ENCODE data around the gene GOLGA5. TPM values are rescaled to one million over a fixed set of nuclear protein-coding genes. Genes with fewer than 3 reads are reported as not detected.
"Not testable (repeated sequence)": the region's sequence is repeated elsewhere in the genome, so short reads cannot be mapped to it uniquely, and the experiment has no call there.

Gene GOLGA5
- total and polyA plus RNA-seq, 4 donors, result 28.1 to 38.6 (median 31.6) TPM

DNA sequence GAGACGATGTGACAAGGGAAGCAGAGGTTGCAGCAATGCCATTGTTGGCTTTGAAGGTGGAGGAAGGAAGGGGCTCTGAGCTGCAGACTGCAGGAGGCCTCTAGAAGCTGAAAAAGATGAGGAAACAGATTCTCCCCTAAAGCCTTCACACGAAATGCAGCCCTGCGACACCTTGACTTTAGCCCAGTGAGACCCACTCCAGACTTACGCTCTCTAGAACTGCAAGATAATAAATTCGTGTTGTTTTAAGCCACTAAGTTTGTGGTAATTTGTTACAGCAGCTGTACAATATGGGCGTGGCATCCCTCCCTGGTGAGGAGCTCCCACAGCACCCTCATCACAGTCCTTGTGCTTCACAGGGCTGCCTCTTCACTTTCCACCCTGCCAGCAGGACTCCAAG is 53.2 kb downstream of the GOLGA5 start:
- no peak overlapping the region for H3K27ac ChIP-seq (ENCODE audit: low read depth, low read length)
- 71% methylated on average over 3 of the region's 6 CpGs for WGBS (ENCODE audit: insufficient coverage)

DNA sequence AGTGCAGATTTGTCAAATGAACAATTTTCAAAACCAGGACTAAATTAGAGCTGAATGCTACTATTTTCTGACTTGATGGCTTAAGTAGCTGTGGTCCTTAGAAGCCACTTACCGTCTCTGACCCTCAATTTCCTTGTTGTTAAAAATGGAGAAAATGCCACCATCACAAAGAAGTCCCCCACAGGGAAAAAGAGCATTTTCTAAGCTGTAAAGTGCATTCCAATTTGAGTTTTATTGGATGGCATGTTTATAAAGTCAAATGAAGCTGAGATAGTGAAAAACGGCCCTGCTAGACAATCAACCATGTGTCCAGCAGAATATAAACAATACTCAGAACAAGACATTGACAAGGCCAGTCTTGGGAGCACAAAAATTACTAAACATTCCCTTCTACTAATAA is 53.6 kb downstream of the GOLGA5 start:
- Histone ChIP-seq H3K4me1 (ENCODE audit: control insufficient read depth, insufficient read depth, low read length) (no peaks in the 10 kb centered on the region), H3K9me3 (ENCODE audit: control insufficient read depth, insufficient read depth, low read length) (no peaks in the 10 kb centered on the region), H3K4me3 (ENCODE audit: low read depth, low read length) (no peak overlapping the region), H3K27ac (ENCODE audit: low read depth, low read length) (no peak overlapping the region), H3K36me3 (ENCODE audit: control insufficient read depth, insufficient read depth, low read length) (no peaks in the 10 kb centered on the region), H3K27me3 (ENCODE audit: control insufficient read depth, insufficient read depth, low read length) (no peaks in the 10 kb centered on the region)
- DNase-seq (ENCODE audit: low read depth in 4 of 6, low spot score in 6 of 6), result no peak
- 50% methylated on average over 1 of the region's 2 CpGs for WGBS (ENCODE audit: insufficient coverage)

More for the DNA sequence above, 53.2 kb downstream of the GOLGA5 start:
- no peak overlapping the region for H3K4me3 ChIP-seq (ENCODE audit: low read depth, low read length)
- H3K9me3 ChIP-seq (ENCODE audit: control insufficient read depth, insufficient read depth, low read length), result no peaks in the 10 kb centered on the region
- no peak for DNase-seq (ENCODE audit: low read depth in 4 of 6, low spot score in 6 of 6)
- no peaks in the 10 kb centered on the region for H3K27me3 ChIP-seq (ENCODE audit: control insufficient read depth, insufficient read depth, low read length)
- no peaks in the 10 kb centered on the region for H3K4me1 ChIP-seq (ENCODE audit: control insufficient read depth, insufficient read depth, low read length)
- H3K36me3 ChIP-seq (ENCODE audit: control insufficient read depth, insufficient read depth, low read length), result no peaks in the 10 kb centered on the region

DNA sequence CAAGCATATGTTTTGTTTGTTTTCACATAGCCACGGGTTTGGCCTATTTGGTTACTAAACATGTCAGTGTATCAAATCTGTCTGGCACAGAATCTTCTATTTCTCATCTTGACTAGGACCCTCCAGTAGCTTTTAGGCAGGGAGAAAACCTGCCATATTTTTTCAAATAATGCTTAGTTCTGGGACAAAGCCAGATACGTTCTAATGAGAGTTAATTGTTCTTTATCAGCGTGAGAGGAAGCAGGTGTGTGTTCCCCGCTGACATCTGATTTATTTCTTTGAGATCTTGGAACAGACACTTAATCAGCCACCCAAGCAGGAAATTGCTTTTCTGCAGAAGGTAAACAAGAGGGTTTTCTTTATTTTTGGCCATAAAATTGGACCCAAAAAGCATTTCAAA is 54.8 kb downstream of the GOLGA5 start:
- no peaks in the 10 kb centered on the region for H3K9me3 ChIP-seq (ENCODE audit: control insufficient read depth, insufficient read depth, low read length)
- H3K27ac ChIP-seq (ENCODE audit: low read depth, low read length), result no peak overlapping the region
- WGBS (ENCODE audit: insufficient coverage), result no CpG with 5 or more reads among the region's 4 CpGs
- H3K36me3 ChIP-seq (ENCODE audit: control insufficient read depth, insufficient read depth, low read length), result no peaks in the 10 kb centered on the region
- peak in 2 of 6 donors; percentile 69 to 76 for DNase-seq (ENCODE audit: low read depth in 4 of 6, low spot score in 6 of 6)
- no peaks in the 10 kb centered on the region for H3K27me3 ChIP-seq (ENCODE audit: control insufficient read depth, insufficient read depth, low read length)
- no peak overlapping the region for H3K4me3 ChIP-seq (ENCODE audit: low read depth, low read length)
- H3K4me1 ChIP-seq (ENCODE audit: control insufficient read depth, insufficient read depth, low read length), result no peaks in the 10 kb centered on the region

DNA sequence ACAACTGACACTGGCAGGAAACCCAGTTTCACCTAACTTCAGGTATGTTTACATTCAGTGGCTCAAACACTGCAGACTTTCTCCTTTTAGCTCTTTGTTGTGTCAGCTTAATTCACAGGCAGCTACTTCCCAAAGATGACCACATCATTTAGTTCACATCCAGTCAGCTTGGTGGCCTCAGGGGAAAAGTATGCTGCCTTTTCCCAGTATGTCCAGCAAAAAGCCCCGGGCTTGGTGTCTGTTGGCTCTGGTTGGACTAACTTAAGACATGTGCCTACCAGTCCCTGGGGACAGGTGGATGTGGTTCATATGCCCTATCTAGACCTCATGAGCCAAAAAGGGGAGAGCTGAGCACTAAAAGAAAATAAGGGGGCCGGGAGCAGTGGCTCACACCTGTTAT is 56.4 kb downstream of the GOLGA5 start:
- Histone ChIP-seq H3K27me3 (ENCODE audit: control insufficient read depth, insufficient read depth, low read length) (no peaks in the 10 kb centered on the region), H3K4me3 (ENCODE audit: low read depth, low read length) (no peak overlapping the region), H3K9me3 (ENCODE audit: control insufficient read depth, insufficient read depth, low read length) (no peaks in the 10 kb centered on the region), H3K36me3 (ENCODE audit: control insufficient read depth, insufficient read depth, low read length) (no peaks in the 10 kb centered on the region), H3K4me1 (ENCODE audit: control insufficient read depth, insufficient read depth, low read length) (no peaks in the 10 kb centered on the region), H3K27ac (ENCODE audit: low read depth, low read length) (no peak overlapping the region)
- 100% methylated on average over 1 of the region's 2 CpGs for WGBS (ENCODE audit: insufficient coverage)
- no peak for DNase-seq (ENCODE audit: low read depth in 4 of 6, low spot score in 6 of 6)

DNA sequence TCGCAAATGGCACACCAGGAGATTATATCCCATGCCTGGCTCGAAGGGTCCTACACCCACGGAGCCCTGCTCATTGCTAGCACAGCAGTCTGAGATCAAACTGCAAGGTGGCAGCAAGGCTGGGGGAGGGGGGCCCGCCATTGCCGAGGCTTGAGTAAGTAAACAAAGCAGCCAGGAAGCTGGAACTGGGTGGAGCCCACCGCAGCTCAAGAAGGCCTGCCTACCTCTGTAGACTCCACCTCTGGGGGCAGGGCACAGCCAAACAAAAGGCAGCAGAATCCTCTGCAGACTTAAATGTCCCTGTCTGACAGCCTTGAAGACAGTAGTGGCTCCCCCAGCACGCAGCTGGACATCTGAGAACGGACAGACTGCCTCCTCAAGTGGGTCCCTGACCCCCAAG is 59.0 kb downstream of the GOLGA5 start:
- not testable (repeated sequence) for H3K27me3 ChIP-seq (ENCODE audit: control insufficient read depth, insufficient read depth, low read length); H3K4me1 ChIP-seq (ENCODE audit: control insufficient read depth, insufficient read depth, low read length); H3K9me3 ChIP-seq (ENCODE audit: control insufficient read depth, insufficient read depth, low read length); H3K4me3 ChIP-seq (ENCODE audit: low read depth, low read length); H3K27ac ChIP-seq (ENCODE audit: low read depth, low read length); H3K36me3 ChIP-seq (ENCODE audit: control insufficient read depth, insufficient read depth, low read length); DNase-seq (ENCODE audit: low read depth in 4 of 6, low spot score in 6 of 6)
- 87% methylated on average over 7 of the region's 8 CpGs for WGBS (ENCODE audit: insufficient coverage)

DNA sequence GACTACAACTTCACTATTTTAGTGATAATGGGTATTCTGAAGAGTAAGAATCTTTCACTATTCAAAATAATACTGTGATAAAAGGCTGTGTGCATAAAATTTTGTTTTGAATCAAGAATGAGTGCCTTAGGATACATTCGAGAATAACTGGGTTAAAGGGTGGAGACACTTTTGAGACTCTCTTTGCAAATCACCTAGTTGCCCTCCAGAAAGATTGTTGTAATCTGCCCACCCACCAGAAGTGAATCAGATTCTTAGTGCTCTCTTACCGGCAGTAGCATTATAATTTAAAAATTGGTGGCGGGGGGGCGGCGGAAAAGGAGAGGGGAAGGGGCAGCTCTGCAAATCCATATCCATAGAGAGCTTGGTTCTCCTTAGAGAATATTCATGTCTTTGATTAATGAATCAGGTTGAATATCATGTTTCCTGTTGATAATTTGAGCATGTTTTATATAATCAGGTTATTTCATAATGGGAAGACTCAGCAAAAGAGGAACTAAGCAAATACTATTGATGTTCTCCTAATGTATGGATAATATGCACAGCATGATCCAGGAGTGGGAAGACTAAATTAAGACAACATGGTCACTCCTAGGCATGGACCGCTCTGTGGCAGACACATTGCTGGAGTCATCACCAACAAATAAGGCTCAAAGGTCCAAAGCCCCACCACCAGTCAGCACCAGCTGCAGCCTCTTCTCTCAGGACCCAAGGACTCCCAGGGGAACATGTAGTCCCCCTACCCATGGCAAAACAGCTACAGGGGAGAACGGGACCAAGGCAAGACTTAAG is 66.1 kb downstream of the GOLGA5 start:
- 97% methylated on average over 5 of the region's 7 CpGs for WGBS (ENCODE audit: insufficient coverage)
- Histone ChIP-seq H3K27me3 (ENCODE audit: control insufficient read depth, insufficient read depth, low read length) (no peaks in the 10 kb centered on the region), H3K36me3 (ENCODE audit: control insufficient read depth, insufficient read depth, low read length) (no peaks in the 10 kb centered on the region), H3K4me3 (ENCODE audit: low read depth, low read length) (no peak overlapping the region), H3K9me3 (ENCODE audit: control insufficient read depth, insufficient read depth, low read length) (no peaks in the 10 kb centered on the region), H3K4me1 (ENCODE audit: control insufficient read depth, insufficient read depth, low read length) (no peaks in the 10 kb centered on the region), H3K27ac (ENCODE audit: low read depth, low read length) (no peak overlapping the region)
- DNase-seq (ENCODE audit: low read depth in 4 of 6, low spot score in 6 of 6), result no peak

DNA sequence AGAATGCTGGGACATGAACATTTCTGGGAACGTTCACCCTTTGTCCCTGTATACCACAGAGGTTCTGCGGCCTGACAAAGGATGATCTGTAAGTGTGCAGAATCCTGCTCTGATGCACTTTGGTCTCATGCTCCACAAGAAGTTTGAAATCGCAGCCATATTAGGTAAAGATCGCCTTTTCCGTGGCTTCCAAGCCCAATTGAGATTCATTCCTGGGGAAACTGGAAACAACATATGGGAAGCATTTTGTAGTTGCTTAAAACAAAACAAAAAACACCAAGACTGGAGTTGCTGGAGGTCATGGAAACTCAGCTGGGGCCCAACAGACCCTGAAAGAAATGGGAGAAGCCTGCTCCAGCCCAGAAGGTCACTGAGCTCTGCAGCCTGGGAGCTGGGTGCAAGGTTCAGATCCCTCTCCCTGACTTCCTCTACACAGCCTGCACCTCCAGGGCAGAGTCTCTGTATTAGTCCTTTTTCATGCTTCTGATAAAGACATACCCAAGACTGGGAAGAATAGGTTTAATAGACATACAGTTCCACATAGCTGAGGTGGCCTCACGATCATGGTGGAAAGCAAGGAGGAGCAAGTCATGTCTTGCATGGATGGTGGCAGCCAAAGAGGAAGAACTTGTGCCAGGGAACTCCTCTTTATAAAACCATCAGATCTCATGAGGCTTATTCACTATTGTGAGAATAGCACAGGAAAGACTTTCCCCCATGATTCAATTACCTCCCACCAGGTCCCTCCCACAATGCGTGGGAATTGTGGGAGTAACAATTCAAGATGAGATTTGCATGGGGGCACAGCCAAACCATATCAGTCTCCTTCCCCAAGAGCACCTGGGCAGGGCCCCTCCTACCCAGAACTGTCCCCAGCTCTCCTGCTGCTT is 68.0 kb downstream of the GOLGA5 start:
- no peaks in the 10 kb centered on the region for H3K27me3 ChIP-seq (ENCODE audit: control insufficient read depth, insufficient read depth, low read length)
- H3K27ac ChIP-seq (ENCODE audit: low read depth, low read length), result no peak overlapping the region
- H3K4me3 ChIP-seq (ENCODE audit: low read depth, low read length), result no peak overlapping the region
- H3K36me3 ChIP-seq (ENCODE audit: control insufficient read depth, insufficient read depth, low read length), result no peaks in the 10 kb centered on the region
- WGBS (ENCODE audit: insufficient coverage), result 98% methylated on average over 3 of the region's 7 CpGs
- H3K9me3 ChIP-seq (ENCODE audit: control insufficient read depth, insufficient read depth, low read length), result peaks cover 3% of the 10 kb centered on the region
- H3K4me1 ChIP-seq (ENCODE audit: control insufficient read depth, insufficient read depth, low read length), result no peaks in the 10 kb centered on the region
- DNase-seq (ENCODE audit: low read depth in 4 of 6, low spot score in 6 of 6), result no peak

DNA sequence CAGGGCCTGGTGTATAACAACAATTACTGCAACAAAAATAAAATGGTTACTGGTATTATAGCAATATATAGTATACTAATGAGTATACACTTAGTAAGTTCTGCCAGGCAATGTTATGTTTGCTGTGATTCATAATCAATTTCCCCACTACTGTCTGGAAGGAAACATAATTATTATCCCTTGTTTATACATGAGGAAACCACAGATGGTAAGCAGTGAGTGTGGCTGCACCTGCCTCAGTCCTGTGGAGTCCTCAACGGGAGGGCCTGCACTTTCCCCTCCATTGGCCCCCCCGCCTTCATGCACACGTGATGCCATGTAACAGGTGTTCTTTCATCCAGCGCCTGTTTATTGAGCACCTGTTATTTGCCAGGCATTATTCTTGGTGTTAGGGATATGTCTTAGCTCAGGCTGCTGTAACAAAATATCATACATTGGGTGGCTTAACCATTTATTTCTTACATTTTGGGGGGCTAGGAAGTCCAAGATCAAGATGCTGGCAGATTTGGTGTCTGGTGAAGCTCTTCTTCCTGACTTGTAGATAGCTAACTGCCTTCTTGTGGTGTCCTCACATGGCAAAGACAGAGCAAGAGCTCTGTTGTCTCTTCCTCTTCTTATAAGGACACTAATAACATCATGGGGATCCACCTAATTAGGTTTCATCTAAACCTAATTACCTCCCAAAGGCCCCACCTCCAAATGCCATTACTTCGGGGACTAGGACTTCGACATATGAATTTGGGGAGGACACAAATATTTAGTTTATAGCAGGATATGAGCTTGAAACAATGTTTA is 69.4 kb downstream of the GOLGA5 start:
- peak in 1 of 6 donors; percentile 12 for DNase-seq (ENCODE audit: low read depth in 4 of 6, low spot score in 6 of 6)
- no peak overlapping the region for H3K27ac ChIP-seq (ENCODE audit: low read depth, low read length)
- 67% methylated on average over 1 of the region's 6 CpGs for WGBS (ENCODE audit: insufficient coverage)
- H3K9me3 ChIP-seq (ENCODE audit: control insufficient read depth, insufficient read depth, low read length), result peaks cover 3% of the 10 kb centered on the region
- peaks cover 4% of the 10 kb centered on the region for H3K4me1 ChIP-seq (ENCODE audit: control insufficient read depth, insufficient read depth, low read length)
- H3K4me3 ChIP-seq (ENCODE audit: low read depth, low read length), result no peak overlapping the region
- no peaks in the 10 kb centered on the region for H3K36me3 ChIP-seq (ENCODE audit: control insufficient read depth, insufficient read depth, low read length)
- no peaks in the 10 kb centered on the region for H3K27me3 ChIP-seq (ENCODE audit: control insufficient read depth, insufficient read depth, low read length)

DNA sequence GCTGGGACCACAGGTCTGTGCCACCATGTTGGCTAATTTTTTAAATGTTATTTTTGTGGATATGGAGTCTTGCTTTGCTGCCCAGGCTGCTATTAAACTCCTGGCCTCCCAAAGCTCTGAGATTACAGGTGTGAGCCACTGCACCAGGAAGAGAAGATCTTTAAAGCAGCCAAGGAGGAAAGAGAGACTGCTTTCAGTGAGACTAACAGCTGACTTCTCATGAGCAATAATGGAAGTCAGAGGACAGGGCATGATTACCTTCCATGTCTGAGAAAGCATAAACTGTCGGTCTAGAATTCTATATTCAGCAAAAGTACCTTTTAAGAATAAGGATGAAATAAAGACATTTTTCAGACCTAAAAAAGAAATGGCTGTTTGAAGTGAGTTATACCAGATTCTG is 71.6 kb downstream of the GOLGA5 start:
- WGBS (ENCODE audit: insufficient coverage), result no CpG with 5 or more reads among the region's 1 CpG
- no peak for DNase-seq (ENCODE audit: low read depth in 4 of 6, low spot score in 6 of 6)
- H3K27me3 ChIP-seq (ENCODE audit: control insufficient read depth, insufficient read depth, low read length), result no peaks in the 10 kb centered on the region
- peaks cover 3% of the 10 kb centered on the region for H3K9me3 ChIP-seq (ENCODE audit: control insufficient read depth, insufficient read depth, low read length)
- no peak overlapping the region for H3K4me3 ChIP-seq (ENCODE audit: low read depth, low read length)
- no peak overlapping the region for H3K27ac ChIP-seq (ENCODE audit: low read depth, low read length)
- no peaks in the 10 kb centered on the region for H3K36me3 ChIP-seq (ENCODE audit: control insufficient read depth, insufficient read depth, low read length)
- peaks cover 4% of the 10 kb centered on the region for H3K4me1 ChIP-seq (ENCODE audit: control insufficient read depth, insufficient read depth, low read length)

Data from spinal cord (tissue), 10 donors.